ENCODE measurements around the gene NUP210.

The NUP210 gene

DNA sequence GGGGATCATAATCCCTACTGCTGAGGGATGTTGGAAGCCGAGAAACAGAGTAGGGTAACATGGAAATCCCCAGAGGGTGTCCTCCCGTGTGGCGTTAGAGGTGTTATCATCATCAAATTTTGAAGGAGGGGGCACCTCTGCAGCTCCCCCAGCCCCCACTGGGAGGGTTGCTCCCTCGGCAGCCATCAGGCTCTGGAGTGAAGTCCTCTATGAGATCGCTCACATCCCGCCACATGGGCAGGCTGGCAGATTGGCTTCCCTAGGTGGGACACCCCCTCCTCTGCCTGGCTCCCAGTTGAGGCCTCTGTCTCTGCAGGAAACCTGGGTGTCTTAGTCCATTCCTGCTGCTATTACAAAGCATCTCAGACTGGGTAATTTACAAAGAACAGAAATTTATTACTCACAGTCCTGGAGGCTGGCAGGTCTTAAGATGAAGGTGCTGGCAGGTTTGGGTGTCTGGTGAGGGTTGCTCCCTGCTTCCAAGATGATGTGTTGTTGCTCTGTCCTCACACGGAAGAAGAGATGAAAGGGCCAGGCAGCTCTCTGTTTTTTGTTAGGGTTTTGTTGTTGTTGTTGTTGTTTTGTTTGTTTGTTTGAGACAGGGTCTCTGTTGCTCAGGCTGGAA lies 120.5 kb downstream of the NUP210 start:
- in situ Hi-C loops (cut with MboI; ENCODE audit: low sequenced_read_pairs), result no loop called here

DNA sequence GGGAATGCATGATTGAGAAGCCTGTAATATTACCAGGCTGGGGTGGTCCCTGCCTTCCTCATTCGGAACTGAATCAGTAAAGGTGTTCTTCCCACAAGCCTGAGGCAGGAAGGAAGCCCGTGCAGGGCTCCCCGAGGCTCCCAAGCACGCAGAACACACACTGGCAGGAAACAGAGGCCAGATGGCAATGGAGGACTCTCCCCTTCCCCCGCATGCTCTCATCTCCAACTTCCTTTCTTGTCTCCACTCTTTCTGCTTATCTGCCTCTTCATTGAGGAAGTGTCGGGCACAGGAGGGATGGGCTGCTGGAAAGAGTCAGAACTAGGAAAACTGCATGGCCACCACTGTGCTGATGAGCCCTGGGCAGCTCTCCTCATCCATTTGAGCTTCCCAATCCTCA lies 123.5 kb downstream of the NUP210 start:
- in situ Hi-C loops (cut with MboI; ENCODE audit: low sequenced_read_pairs), result no loop called here

DNA sequence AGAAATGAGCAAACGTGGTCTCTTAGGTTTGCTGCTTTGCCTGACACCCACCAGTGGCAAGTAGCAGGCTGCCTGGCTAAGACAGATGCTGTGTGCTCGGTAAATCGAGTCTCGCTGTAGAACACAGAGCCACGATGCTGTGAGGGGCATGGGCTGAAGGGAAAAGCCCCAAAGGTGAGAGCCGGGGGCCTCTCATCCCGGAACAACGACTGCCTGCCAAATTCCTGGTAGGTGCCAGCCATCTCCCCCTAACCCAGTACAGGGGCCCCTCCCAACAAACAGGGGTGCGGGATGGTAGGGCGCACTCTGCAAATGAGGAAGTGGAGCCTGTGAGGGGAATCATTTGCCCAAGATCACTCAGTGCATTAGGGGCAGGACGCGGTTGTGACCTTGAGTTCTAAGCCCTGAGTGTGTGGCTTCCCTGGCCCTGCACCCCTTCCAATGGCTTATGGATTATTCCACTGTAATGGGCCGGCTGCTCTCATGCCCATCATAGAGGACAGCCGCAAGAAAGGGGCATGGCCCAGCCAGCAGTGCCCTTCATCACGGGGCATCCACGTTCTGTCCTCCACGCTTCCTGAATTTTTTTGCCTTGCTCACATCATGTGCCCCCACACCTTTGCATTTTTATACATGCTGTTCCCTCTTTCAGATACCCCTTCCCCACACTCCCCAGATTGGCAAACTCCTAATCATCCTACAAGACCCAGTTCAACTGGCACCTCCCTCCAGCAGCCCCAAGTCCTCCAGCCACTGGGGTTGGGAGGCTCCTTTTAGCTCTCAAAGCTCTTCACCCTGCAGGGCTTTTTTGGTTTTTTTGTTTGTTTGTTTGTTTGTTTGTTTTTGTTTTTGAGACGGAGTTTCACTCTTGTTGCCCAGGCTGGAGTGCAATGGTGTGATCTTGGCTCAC lies 125.4 kb downstream of the NUP210 start:
- in situ Hi-C loops (cut with MboI; ENCODE audit: low sequenced_read_pairs), result no loop called here

DNA sequence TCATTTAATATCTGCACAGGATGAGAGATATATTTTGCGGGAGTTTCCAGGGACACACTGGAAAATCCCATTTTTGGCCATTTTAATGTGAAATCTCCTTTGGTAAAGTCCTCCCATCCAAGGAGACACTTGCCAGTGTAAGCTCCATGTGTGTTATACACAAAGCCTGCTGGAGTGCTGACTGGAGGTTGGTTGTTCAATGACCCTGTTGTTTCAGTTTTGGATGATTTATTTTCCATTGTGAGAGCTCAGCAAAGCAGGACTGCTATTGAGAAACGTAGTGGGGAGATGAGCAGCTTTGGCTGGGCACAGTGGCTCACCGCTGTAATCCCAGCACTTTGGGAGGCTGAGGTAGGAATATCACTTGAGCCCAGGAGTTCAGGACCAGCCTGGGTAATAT lies 127.7 kb downstream of the NUP210 start:
- in situ Hi-C loops (cut with MboI; ENCODE audit: low sequenced_read_pairs), result no loop called here

DNA sequence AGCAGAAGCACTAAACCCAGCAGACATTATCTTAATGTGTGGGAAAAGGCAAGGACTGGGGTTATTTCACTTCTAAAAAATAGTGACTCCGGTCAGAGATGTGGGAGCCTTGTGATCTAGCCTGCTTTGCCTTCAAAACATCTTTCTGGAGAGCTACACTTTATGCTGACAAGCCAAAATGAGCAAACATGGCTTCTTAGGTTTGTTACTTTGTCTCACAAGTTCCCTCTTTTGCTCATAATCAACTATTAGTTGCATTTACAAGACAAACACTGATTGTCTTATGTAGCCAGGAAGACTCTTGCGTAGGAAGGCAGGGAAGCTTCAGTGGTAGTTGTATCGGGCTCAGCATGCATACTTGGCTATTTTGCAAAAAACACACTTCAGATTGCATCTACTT lies 129.2 kb downstream of the NUP210 start:
- in situ Hi-C loops (cut with MboI; ENCODE audit: low sequenced_read_pairs), result no loop called here

DNA sequence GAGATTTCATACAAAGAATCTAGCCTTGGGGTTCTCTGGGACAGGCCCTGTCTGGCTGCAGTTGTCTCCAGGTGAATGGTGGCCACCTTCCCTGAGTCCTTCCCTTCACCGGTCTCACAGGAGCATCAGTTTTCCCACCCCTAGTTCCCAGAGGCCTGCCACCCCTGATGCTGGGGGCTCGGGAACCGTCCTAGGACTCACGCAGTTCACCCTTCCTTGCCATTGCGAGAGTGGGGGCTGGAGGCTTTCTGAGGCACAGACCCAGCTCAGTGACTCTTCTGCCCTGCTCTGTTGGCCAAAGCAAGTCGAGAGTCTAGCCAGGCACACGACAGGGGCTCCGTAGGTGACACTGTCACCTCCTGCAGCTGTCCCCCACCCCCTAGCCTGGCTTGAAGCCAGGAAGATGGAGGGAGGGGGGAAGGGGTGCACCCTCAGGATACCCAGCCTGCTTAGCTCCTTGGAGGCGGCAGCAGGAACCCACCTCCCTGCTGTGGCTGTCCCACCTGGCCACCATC lies 130.3 kb downstream of the NUP210 start:
- in situ Hi-C loops (cut with MboI; ENCODE audit: low sequenced_read_pairs), result no loop called here

DNA sequence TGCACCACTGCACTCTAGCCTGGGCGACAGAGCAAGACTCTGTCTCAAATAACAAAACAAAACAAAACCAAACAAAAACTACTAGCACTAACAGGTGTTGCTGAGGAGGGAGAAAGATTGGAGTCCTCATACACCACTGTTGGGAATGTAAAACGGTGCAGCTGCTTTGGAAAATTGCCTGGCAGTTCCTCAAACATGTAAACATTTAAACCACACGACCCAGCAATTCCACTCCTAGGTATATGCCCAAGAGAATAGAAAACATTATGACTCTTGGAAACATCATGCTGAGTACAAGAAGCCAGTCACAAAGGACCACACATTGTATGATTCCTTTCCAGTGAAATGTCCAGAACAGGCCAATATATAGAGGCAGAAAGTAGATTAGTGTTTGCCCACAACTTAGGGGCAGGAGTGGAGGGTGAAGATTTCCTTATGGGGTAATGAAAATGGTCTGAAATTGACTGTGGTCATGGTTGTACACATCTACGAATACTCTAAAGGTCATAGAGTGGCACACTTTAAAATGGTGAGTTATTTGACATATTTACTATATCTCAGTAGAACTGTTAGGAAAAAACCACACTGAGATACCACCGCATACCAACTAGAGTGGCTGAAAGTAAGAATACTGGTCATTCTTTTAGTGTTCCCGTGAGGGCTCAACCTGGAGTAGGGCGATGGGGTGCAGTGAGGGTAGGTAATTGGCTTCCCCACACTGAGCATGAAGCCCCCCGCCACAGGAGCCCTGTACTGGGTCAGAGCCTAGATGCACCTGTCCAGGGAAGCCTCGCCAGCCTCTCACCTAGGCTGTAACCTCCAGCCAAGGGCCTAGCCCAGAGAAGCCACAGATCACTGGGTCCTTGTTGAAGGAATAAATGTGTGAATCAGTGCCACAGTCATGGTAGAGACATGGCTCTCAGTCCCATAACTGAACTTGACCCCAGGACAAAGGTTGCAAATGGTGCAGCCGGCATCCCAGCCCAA lies 131.1 kb downstream of the NUP210 start:
- in situ Hi-C loops (cut with MboI; ENCODE audit: low sequenced_read_pairs), result no loop called here

DNA sequence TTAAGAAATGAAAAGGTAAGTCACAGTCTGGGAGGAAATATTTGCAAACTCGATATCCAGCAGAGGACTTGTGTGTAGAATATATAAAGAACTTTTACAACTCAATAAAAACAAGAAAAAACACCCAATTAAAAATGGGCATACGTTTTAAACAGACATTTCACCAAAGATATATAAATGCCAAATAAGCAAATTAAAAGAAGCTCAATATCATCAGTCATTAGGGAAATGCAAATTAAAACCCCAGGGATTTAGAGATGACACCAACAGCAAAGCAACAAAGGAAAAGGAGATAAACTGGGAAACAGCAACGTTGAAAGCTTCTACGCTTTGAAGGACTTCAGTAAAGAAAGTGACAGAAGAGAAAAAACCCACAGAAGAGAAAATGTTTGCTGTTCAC lies 132.3 kb downstream of the NUP210 start:
- in situ Hi-C loops (cut with MboI; ENCODE audit: low sequenced_read_pairs), result no loop called here

DNA sequence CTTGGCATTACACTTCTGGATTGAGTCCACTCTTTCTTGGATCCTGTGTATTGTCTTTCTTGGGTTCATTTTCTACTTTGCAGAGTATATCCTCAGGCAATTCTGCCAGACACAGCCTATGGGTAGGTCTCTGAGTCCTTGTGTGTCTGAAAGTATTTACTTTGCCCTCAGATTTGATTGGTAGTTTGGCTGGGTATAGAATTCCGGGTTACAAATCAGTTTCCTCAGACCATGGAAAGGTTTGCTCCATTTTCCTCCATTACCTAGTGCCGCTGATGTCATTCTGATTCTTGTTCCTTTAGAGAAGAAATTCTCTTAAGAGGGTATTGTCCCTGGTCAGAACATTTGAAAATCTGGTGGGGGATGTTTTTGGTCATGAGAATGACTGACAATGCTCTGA lies 133.2 kb downstream of the NUP210 start:
- in situ Hi-C loops (cut with MboI; ENCODE audit: low sequenced_read_pairs), result no loop called here

DNA sequence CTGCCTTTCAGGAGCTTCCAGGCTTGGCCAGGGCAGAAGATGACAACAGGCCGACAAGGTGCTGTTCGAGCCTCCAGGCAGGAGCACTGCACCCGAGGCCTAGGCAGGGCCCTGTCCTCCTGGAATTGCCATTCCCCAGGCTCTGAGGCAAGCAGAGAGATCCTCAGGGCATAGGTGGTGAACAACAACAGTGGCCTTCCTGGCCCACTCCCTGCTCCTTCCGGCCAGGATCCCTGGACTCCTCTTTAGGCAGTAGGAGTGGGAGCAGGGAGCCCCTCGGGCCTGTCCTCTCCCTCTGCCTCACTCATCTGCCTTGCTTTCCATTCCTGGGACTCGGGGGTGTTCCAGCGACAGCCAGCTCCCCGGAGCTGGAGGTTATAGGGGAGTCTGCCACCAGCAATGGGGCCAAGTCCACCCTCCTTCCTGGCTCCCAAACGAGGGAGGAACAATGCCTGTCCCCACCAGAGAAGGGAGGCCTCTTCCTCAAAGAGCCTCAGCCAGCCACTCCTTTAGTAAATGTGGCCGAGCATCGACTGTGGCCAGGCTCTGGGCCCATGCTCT lies 135.0 kb downstream of the NUP210 start:
- in situ Hi-C loops (cut with MboI; ENCODE audit: low sequenced_read_pairs), result no loop called here

DNA sequence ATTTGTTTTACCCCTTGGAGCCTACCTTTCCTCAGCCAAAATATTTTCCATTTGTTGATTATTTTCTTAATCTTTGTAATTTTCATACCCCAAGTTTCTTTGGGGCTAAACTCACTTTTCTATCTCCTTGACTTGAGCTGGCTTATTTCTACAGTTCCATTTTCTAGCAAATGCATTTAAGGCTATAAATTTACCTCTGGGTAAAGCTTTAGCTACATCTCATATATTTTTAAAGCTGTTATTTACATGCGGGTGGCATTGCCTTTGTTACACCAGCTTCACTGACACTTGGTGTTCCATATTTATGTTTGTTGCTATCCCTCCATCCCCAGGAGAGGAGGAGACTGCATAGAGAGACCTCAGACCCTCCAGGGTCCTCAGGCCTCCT lies 136.3 kb downstream of the NUP210 start:
- in situ Hi-C loops (cut with MboI; ENCODE audit: low sequenced_read_pairs), result no loop called here

DNA sequence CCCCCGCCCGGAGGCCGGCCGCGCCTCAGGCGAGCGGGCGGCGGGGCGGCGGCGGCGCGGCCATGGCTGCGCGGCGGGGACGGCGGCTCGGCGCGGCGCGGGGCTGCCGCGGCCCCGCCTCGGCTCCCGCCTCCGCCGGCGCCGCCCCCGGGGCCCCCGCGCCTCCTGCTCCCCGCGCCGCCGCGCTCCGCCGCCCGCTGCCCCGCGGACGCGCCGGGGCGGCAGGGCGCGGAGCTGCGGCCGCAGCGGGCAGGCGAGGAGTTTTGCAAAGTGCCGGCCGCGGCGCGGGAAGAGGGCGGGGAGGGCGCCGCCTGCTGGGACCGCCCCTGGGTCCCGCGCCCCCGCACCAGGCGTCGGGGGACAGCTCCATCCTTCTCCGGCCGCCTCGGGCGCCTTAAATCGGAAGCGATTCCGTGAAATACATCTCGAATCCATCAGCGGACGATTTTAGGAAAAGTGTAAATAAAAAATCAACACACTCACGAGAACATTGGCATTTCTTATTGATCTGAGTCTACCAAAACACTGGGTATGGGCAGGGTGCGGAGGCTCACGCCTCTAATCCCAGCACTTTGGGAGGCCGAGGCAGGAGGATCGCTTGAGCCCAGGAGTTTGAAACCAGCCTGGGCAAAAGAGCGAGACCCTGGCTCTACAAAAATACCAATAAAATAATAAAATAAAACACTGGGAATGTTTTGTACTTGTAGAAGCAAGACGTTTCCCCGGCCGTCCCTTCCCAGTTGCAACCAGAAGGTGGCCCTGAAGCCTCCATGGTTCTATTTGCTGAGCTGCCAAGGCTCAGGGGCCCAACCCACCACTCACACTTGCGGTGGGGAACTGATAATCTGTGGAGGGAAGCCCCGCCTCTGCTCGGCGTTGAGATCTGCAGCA lies 136.9 kb downstream of the NUP210 start:
- in situ Hi-C loops (cut with MboI; ENCODE audit: low sequenced_read_pairs), result no loop called here

DNA sequence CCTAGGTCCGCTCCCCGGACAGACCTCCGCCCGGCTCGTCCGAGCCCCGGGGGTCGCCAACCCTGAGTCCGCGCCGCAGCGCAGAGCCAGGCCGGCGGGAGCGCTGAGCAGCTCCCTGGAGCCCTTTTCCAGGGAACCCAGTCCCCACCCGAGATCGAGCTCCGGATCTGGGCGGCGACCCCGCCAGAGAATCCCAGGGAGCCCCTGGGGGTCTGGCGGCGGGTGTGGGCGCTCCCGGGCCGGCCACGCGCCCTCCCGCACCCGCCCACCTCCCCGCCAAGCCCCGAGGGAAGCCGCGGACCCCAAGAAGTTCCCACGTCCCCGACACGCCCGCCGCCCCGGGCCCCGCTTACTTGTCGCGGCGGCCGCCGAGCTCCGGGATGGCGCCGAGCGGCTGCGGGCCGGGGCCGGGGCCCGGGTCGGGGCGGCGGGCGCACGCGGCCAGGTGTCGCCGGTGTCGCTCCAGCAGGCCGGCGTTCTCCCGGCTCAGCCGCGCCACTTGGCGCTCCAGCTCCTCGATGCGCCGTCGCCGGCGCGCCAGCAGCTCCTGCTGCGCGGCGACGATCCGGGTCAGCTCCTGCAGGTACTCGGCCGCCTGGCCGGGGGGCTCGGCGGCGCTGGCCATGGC lies 137.7 kb downstream of the NUP210 start:
- in situ Hi-C loops (cut with MboI; ENCODE audit: low sequenced_read_pairs), result no loop called here

DNA sequence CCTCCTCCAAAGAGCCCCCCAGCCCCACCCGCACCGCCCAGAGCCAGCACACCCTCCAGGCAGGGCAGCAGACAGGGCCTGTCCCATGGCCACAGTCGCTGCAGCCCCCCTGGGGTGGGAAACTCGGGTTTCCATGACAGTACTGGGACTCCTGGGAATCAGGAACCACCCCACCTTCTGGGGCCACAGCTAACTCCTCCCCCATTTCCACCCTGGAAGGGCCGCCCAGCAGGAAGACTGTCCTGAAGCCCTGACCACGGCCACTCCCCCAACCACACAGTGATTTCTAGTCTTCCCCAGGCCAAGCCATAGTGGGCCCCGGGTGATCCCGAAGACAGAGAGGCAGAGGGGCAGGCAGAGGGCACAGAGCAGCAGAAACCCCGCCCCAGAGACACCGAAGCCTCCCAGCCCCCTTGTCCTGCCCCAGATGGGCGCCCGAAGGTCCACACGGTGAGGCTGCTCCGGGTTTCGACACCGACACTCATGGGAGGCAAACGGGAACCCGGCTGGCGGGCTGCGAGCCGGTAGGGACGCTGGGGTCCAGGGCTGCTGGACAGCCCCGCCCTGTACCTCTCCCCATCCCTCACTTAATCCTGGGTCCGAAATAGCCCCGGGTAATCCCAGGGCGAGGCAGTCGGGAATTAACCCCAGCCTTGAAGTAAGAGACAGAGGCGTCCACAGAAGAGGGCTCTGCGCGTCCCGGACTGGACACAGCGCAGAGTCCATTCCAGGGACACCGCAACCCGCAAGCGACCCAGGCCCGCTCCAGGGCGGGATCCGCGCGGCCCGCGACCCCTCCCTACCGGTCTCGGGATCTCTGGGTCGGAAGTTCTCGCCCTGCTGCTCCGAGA lies 138.4 kb downstream of the NUP210 start:
- in situ Hi-C loops (cut with MboI; ENCODE audit: low sequenced_read_pairs), result no loop called here

DNA sequence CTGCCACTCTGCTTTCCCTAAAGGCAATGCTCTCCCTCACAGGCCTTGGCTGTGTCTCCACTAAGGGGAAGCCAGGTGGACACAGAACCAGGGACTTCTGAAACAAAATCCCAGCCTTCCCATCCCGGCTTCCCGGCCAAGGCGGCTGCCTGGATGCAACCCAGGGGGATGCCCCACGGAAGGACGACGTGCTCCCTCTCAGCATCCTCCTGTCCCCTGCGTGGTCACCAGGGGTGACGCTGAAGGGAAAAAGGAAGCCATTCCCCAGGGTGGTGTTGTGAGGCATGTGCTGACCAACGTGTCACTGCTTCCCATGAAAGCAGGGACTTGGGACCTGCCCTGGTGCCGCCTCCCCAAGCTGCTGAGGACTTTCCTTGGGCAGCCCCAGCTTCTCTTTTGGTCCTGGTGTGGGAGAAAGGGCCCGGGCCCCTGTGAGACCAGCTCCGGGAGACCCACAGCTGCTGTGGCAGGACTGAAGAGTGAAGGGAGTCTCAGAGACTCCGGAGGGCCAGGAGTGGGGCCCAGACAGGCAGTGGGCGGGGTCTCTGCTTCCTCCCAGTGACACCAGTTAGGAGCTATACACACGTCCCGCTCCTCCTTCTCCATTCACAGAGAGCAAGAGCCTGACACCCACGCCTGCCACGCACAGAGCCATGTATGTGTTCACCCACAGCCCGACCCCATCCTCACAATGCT lies 139.2 kb downstream of the NUP210 start:
- in situ Hi-C loops (cut with MboI; ENCODE audit: low sequenced_read_pairs), result no loop called here

DNA sequence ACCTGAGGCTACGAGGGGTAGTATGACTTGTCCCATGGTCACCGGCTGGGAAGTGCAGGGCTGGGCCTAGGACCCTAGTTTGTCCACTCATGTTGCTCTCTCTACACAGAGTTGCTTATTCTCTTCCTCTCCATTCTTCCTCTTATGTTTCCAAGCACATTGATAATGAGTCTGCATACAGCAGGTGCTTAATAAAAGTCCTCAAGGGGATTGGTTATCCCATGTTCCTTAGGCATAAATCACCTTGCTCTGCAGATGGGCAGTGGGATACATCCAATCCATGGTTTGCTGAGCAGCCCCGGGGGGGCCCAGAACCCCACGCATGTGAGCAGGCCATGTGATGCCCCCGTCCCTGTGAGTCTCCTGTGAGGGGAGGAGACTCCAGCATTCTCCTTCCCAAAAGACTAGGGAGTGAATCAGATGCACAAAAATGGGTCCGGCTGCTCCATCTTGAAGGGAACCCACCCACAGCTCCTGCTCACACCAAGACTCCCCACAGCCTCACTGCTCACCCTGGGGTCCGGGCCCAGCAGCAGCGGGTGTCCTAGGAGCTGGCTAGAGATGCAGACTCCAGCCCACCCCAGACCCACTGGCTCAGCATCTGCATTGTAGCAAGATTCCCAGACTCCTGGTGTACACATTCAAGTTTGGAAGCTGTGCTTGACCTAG lies 139.9 kb downstream of the NUP210 start:
- in situ Hi-C loops (cut with MboI; ENCODE audit: low sequenced_read_pairs), result no loop called here

DNA sequence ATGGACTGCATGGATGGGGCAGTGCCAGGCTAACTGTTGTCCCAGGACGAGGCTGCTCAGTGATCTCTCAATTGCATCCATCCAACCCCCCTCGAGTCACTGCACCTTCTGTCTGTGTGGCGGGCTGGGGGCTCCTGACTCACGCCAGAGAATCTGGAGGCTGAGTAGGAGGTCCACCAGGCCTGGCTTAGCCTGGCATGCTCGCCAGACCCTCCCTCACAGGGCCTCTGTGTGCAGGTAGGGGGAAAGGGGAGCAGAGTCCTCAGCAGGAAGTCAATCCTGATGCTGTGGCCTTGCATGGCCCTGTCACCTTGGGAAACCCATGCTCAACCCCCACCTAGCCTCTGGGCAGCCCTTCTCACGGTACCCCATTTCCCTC lies 140.6 kb downstream of the NUP210 start:
- in situ Hi-C loops (cut with MboI; ENCODE audit: low sequenced_read_pairs), result no loop called here

Data from hTERT RPE-1 (cell line).